Measurements from ENCODE around the gene SH3BP5L. TPM values are rescaled to one million over a fixed set of nuclear protein-coding genes. Genes with fewer than 3 reads are reported as not detected.

Gene SH3BP5L
- total and polyA plus RNA-seq, 2 of the 13 experiments (the other 11 are each of a cell fraction or from before 2014, with no cell fraction given), result 10.3 to 14.9 TPM

- TF ChIP-seq KDM2A (CRISPR knock-in tag; IDR thresholded peaks at IDR 0.05; ENCODE audit: borderline replicate concordance, low read depth) (peak; percentile 78; the same call in 1 of the 2 replicates), ZFP90 (CRISPR knock-in tag; IDR thresholded peaks at IDR 0.05; ENCODE audit: borderline replicate concordance) (peak; percentile 57; the same call in 1 of the 2 replicates), CENPX (CRISPR knock-in tag; IDR thresholded peaks at IDR 0.05) (no peak), HMGA1 (CRISPR knock-in tag; conservative IDR thresholded peaks at IDR 0.05) (no peak), ZNF121 (CRISPR knock-in tag; IDR thresholded peaks at IDR 0.05) (no peak), HDAC1 (CRISPR knock-in tag; IDR thresholded peaks at IDR 0.05) (peak; percentile 80), USF2 (IDR thresholded peaks at IDR 0.05; ENCODE audit: low read depth, low read length) (no peak), USF2 (CRISPR knock-in tag; IDR thresholded peaks at IDR 0.05; ENCODE audit: borderline replicate concordance) (no peak), GATA4 (IDR thresholded peaks at IDR 0.05; ENCODE audit: borderline replicate concordance, low read depth) (no peak), ZNF383 (CRISPR knock-in tag; IDR thresholded peaks at IDR 0.05; ENCODE audit: borderline replicate concordance) (no peak), SP2 (CRISPR knock-in tag; IDR thresholded peaks at IDR 0.05) (no peak), MXD3 (CRISPR knock-in tag; IDR thresholded peaks at IDR 0.05) (no peak), ZNF639 (CRISPR knock-in tag; conservative IDR thresholded peaks at IDR 0.05) (peak; percentile 64; the same call in 1 of the 2 replicates), DNMT1 (CRISPR knock-in tag; IDR thresholded peaks at IDR 0.05) (no peak; the same call in 1 of the 2 replicates), ZNF362 (CRISPR knock-in tag; IDR thresholded peaks at IDR 0.05; ENCODE audit: borderline replicate concordance) (no peak), ZNF703 (CRISPR knock-in tag; IDR thresholded peaks at IDR 0.05; ENCODE audit: borderline replicate concordance) (peak; percentile 49; the same call in 1 of the 2 replicates), HMG20A (CRISPR knock-in tag; IDR thresholded peaks at IDR 0.05; ENCODE audit: borderline replicate concordance) (no peak), SRSF4 (IDR thresholded peaks at IDR 0.05; ENCODE audit: low read depth, low read length, poor library complexity, severe bottlenecking) (no peak), ZNF33A (CRISPR knock-in tag; IDR thresholded peaks at IDR 0.05; ENCODE audit: borderline replicate concordance) (peak; percentile 44; the same call in 1 of the 2 replicates), FOXK1 (CRISPR knock-in tag; IDR thresholded peaks at IDR 0.05; ENCODE audit: borderline replicate concordance, low read depth) (0 out of 2 replicates have a peak, but pooled peaks have one; percentile 21), TOE1 (CRISPR knock-in tag; IDR thresholded peaks at IDR 0.05) (no peak), NFYB (CRISPR knock-in tag; IDR thresholded peaks at IDR 0.05) (no peak), POLR2A (IDR thresholded peaks at IDR 0.05; ENCODE audit: insufficient read depth in 1 of 2, low read depth in 2 of 2, low read length in 2 of 2) (no peak; a peak in 1 of 4 replicates)
- TF ChIP-seq, protein P1, sequence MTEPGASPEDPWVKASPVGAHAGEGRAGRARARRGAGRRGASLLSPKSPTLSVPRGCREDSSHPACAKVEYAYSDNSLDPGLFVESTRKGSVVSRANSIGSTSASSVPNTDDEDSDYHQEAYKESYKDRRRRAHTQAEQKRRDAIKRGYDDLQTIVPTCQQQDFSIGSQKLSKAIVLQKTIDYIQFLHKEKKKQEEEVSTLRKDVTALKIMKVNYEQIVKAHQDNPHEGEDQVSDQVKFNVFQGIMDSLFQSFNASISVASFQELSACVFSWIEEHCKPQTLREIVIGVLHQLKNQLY (CRISPR knock-in tag; IDR thresholded peaks at IDR 0.05), result peak; percentile 19; the same call in 1 of the 2 replicates
Measured at GRCh38 chr1:248858891-248859889, 33.5 kb upstream of the SH3BP5L start, which contains the start of gene ZNF692 (continued).
